Lung (tissue), 12 donors: ENCODE measurements around the gene RAPGEF1. TPM values are rescaled to one million over a fixed set of nuclear protein-coding genes. Genes with fewer than 3 reads are reported as not detected.

ENCODE experiments used
- ATAC-seq: fragments of 200-7000 bp; cut with Tn5 transposase; one replicate; pipeline ENCODE4 v1.9.1; 2020; ENCODE audit warnings: moderate number of reproducible peaks; ENCODE audit not compliant: insufficient read depth, low FRiP score
- DNase-seq, 3 donors: peaks; one replicate each; pipeline ENCODE4 v3.0.0-alpha.2; 2013 to 2017
- H3K27ac ChIP-seq, 2 donors: one replicate each; pipeline ENCODE4 v1.5.1; 2013; ENCODE audit warnings: mild to moderate bottlenecking in 2 of 2, moderate library complexity in 2 of 2, control low read depth in 1 of 2, inconsistent platforms in 1 of 2, low read depth in 1 of 2, low read length in 1 of 2
- H3K27me3 ChIP-seq, 3 donors: one replicate each; pipeline ENCODE4 v1.5.1; 2013; ENCODE audit warnings: low read length in 2 of 3; ENCODE audit not compliant: control insufficient read depth in 3 of 3, insufficient read depth in 3 of 3
- H3K36me3 ChIP-seq, 4 donors: one replicate each; pipeline ENCODE4 v1.5.1; 2013; ENCODE audit warnings: low read length in 4 of 4, mild to moderate bottlenecking in 1 of 4, moderate library complexity in 1 of 4; ENCODE audit not compliant: control insufficient read depth in 4 of 4, insufficient read depth in 4 of 4
- H3K4me1 ChIP-seq, 5 donors: one replicate each; pipeline ENCODE4 v1.5.1; 2013; ENCODE audit warnings: low read length in 5 of 5, mild to moderate bottlenecking in 2 of 5, moderate library complexity in 1 of 5; ENCODE audit not compliant: control insufficient read depth in 5 of 5, insufficient read depth in 5 of 5
- H3K4me3 ChIP-seq: one replicate; pipeline ENCODE4 v1.5.1; 2013; ENCODE audit warnings: mild to moderate bottlenecking, control low read depth, moderate library complexity
- H3K9ac ChIP-seq, 2 donors: one replicate each; pipeline ENCODE4 v1.5.1; 2013; ENCODE audit warnings: low read length in 2 of 2, control low read depth in 1 of 2; ENCODE audit not compliant: insufficient read depth in 1 of 2
- H3K9me3 ChIP-seq, 4 donors: one replicate each; pipeline ENCODE4 v1.5.1; 2013; ENCODE audit warnings: low read length in 3 of 4, mild to moderate bottlenecking in 1 of 4, moderate library complexity in 1 of 4; ENCODE audit not compliant: control insufficient read depth in 4 of 4, insufficient read depth in 3 of 4
- CTCF ChIP-seq: IDR thresholded peaks from 2 replicates; pipeline ENCODE4 v1.5.1; 2012; ENCODE audit warnings: mild to moderate bottlenecking; ENCODE audit errors: control extremely low read depth, extremely low read depth
- WGBS, 2 donors: extraction: QIAGEN DNeasy Blood & Tissue Kit; methylation state at CpG; one replicate each; pipeline ENCODE4 v1.1.7; 2013; 5-methylcytosine and 5-hydroxymethylcytosine counted together
- polyA plus RNA-seq, 2 donors: library from polyadenylated mRNA; stranded (reverse); fragments of 200-250 nt; gene quantifications; one replicate each; pipeline ENCODE4 v1.2.1, GENCODE V29; 2013
- total RNA-seq, 2 donors: library from RNA; depleted of rRNA in 1 of 2; stranded (reverse); fragments of >200 nt in 1 of 2; gene quantifications; one replicate each; pipeline ENCODE4 v1.2.1, GENCODE V29; 2014 to 2021
- donor health status: control.
- donor health status: control.
- donor health status: Bipolar disorder and iron deficiency.
- donor health status: healthy.
- donor health status: DM: yes; HTN: yes; CAD: no.

RAPGEF1 gene
- total and polyA plus RNA-seq, 4 donors, result 38.9 to 134 (median 55.1) TPM

GRCh38 chr9:131747352-131747751, 7.5 kb upstream of the RAPGEF1 start:
- TF ChIP-seq CTCF, result peak; percentile 45
- Histone ChIP-seq H3K27me3 (no peaks in the 10 kb centered on the region), H3K9me3 (no peaks in the 10 kb centered on the region), H3K9ac (no peak overlapping the region), H3K36me3 (no peaks in the 10 kb centered on the region), H3K27ac (no peak overlapping the region), H3K4me1 (no peaks in the 10 kb centered on the region), H3K4me3 (no peak overlapping the region)
- no peak for ATAC-seq
- DNase-seq, result peak in 2 of 3 donors; percentile 69 to 83
- 40 to 42% methylated on average over 5 of the region's 5 CpGs for WGBS, 2 donors

GRCh38 chr9:131745610-131746009, 5.7 kb upstream of the RAPGEF1 start:
- 90 to 94% methylated on average over 2 of the region's 2 CpGs for WGBS, 2 donors
- H3K4me3 ChIP-seq, result no peak overlapping the region
- no peaks in the 10 kb centered on the region for H3K4me1 ChIP-seq
- no peak for ATAC-seq
- no peaks in the 10 kb centered on the region for H3K36me3 ChIP-seq
- DNase-seq, result no peak
- H3K27me3 ChIP-seq, result no peaks in the 10 kb centered on the region
- H3K9ac ChIP-seq, result no peak overlapping the region
- no peak overlapping the region for H3K27ac ChIP-seq
- no peak for TF ChIP-seq CTCF
- no peaks in the 10 kb centered on the region for H3K9me3 ChIP-seq

- no peak overlapping the region for H3K9ac ChIP-seq
- H3K4me1 ChIP-seq, result no peaks in the 10 kb centered on the region
- H3K9me3 ChIP-seq, result no peaks in the 10 kb centered on the region
- no peak for TF ChIP-seq CTCF
- H3K4me3 ChIP-seq, result no peak overlapping the region
- WGBS, 2 donors, result 64 to 76% methylated on average over 8 of the region's 8 CpGs
- ATAC-seq (no peak), DNase-seq (no peak)
- no peak overlapping the region for H3K27ac ChIP-seq
- no peaks in the 10 kb centered on the region for H3K27me3 ChIP-seq
- H3K36me3 ChIP-seq, result no peaks in the 10 kb centered on the region
Measured at GRCh38 chr9:131744720-131745201, 4.9 kb upstream of the RAPGEF1 start.

- no peaks in the 10 kb centered on the region for H3K27me3 ChIP-seq
- no peak for TF ChIP-seq CTCF
- 32 to 60% methylated on average over 9 of the region's 9 CpGs for WGBS, 2 donors
- no peak for DNase-seq
- ATAC-seq, result no peak
- H3K9me3 ChIP-seq, result no peaks in the 10 kb centered on the region
- no peak overlapping the region for H3K27ac ChIP-seq
- no peak overlapping the region for H3K9ac ChIP-seq
- H3K4me3 ChIP-seq, result no peak overlapping the region
- no peaks in the 10 kb centered on the region for H3K4me1 ChIP-seq
- no peaks in the 10 kb centered on the region for H3K36me3 ChIP-seq
Measured at GRCh38 chr9:131744171-131744719, 4.4 kb upstream of the RAPGEF1 start.
